Osteoblast (primary cell): Measurements from ENCODE around the gene COX7A2. TPM values are rescaled to one million over a fixed set of nuclear protein-coding genes. Genes with fewer than 3 reads are reported as not detected.

Source experiments
- DNase-seq: peaks from one replicate; pipeline ENCODE4 v3.0.0; 2011; ENCODE audit warnings: low spot score, mixed read lengths; ENCODE audit not compliant: insufficient read length; ENCODE audit errors: missing footprints
- H2AFZ ChIP-seq: 2 replicates; pipeline ENCODE4 v1.6.0; 2011; ENCODE audit warnings: mild to moderate bottlenecking, low read length
- H3K27ac ChIP-seq: 2 replicates; pipeline ENCODE4 v1.5.1; 2011; ENCODE audit warnings: mild to moderate bottlenecking, low read depth, low read length, moderate library complexity
- H3K27me3 ChIP-seq: 2 replicates; pipeline ENCODE4 v1.6.0; 2012; ENCODE audit warnings: mild to moderate bottlenecking, control low read depth, inconsistent platforms, low read length, moderate library complexity; ENCODE audit not compliant: insufficient read depth
- H3K36me3 ChIP-seq: 2 replicates; pipeline ENCODE4 v1.5.1; 2011; ENCODE audit warnings: mild to moderate bottlenecking, low read length, control low read depth, moderate library complexity; ENCODE audit not compliant: insufficient read depth
- H3K4me1 ChIP-seq: 2 replicates; pipeline ENCODE4 v1.5.1; 2011; ENCODE audit warnings: mild to moderate bottlenecking, low read length, control low read depth, moderate library complexity; ENCODE audit not compliant: insufficient read depth
- H3K4me2 ChIP-seq: 2 replicates; pipeline ENCODE4 v1.6.0; 2011; ENCODE audit warnings: mild to moderate bottlenecking, low read length; ENCODE audit not compliant: insufficient read depth
- H3K4me3 ChIP-seq: fragments of 200-600 bp; sonication (generic); 3 replicates; pipeline ENCODE4 v1.5.1; 2012; ENCODE audit warnings: mild to moderate bottlenecking, low read length, inconsistent platforms; ENCODE audit not compliant: insufficient read depth
- H3K79me2 ChIP-seq: 2 replicates; pipeline ENCODE4 v1.6.0; 2012; ENCODE audit warnings: mild to moderate bottlenecking, low read length, control low read depth, inconsistent platforms; ENCODE audit not compliant: insufficient read depth
- H3K9me3 ChIP-seq: 2 replicates; pipeline ENCODE4 v1.5.1; 2011; ENCODE audit warnings: low read depth, low read length, control low read depth
- H4K20me1 ChIP-seq: 2 replicates; pipeline ENCODE4 v1.6.0; 2012; ENCODE audit warnings: mild to moderate bottlenecking, low read length, control low read depth; ENCODE audit not compliant: insufficient read depth
- total RNA-seq: library from RNA; depleted of rRNA; stranded (reverse); fragments of >200 nt; gene quantifications from 2 replicates; pipeline ENCODE4 v1.2.3, GENCODE V29; 2012
- TF ChIP-seq, protein P1 (sequence below): IDR thresholded peaks from 2 replicates; pipeline ENCODE4 v1.5.1; 2011; ENCODE audit warnings: mild to moderate bottlenecking, low read depth, low read length, moderate library complexity; ENCODE audit errors: extremely low read depth

COX7A2 gene
- total RNA-seq, 1 donor = 72.0 TPM

GRCh38 chr6:75213732-75214131 lies 29.9 kb downstream of the COX7A2 start:
- Histone ChIP-seq H3K79me2 (no peaks in the 10 kb centered on the region), H2AFZ (no peak overlapping the region), H3K4me2 (no peak overlapping the region), H3K36me3 (no peaks in the 10 kb centered on the region), H3K27me3 (no peaks in the 10 kb centered on the region), H3K27ac (no peak overlapping the region), H3K4me1 (peaks cover 25% of the 10 kb centered on the region), H3K4me3 (no peak overlapping the region), H4K20me1 (no peaks in the 10 kb centered on the region), H3K9me3 (no peaks in the 10 kb centered on the region)
- TF ChIP-seq, protein P1, sequence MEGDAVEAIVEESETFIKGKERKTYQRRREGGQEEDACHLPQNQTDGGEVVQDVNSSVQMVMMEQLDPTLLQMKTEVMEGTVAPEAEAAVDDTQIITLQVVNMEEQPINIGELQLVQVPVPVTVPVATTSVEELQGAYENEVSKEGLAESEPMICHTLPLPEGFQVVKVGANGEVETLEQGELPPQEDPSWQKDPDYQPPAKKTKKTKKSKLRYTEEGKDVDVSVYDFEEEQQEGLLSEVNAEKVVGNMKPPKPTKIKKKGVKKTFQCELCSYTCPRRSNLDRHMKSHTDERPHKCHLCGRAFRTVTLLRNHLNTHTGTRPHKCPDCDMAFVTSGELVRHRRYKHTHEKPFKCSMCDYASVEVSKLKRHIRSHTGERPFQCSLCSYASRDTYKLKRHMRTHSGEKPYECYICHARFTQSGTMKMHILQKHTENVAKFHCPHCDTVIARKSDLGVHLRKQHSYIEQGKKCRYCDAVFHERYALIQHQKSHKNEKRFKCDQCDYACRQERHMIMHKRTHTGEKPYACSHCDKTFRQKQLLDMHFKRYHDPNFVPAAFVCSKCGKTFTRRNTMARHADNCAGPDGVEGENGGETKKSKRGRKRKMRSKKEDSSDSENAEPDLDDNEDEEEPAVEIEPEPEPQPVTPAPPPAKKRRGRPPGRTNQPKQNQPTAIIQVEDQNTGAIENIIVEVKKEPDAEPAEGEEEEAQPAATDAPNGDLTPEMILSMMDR = no peak
- DNase-seq = no peak

- Histone ChIP-seq H2AFZ (no peak overlapping the region), H3K4me3 (no peak overlapping the region), H3K79me2 (no peaks in the 10 kb centered on the region), H3K9me3 (no peaks in the 10 kb centered on the region), H4K20me1 (no peaks in the 10 kb centered on the region), H3K27me3 (no peaks in the 10 kb centered on the region), H3K27ac (no peak overlapping the region), H3K4me1 (peaks cover 31% of the 10 kb centered on the region), H3K4me2 (no peak overlapping the region), H3K36me3 (no peaks in the 10 kb centered on the region)
- DNase-seq = no peak
- TF ChIP-seq, protein P1 = no peak
Measured at GRCh38 chr6:75213112-75213511, 30.5 kb downstream of the COX7A2 start.

GRCh38 chr6:75211920-75212590 lies 31.5 kb downstream of the COX7A2 start:
- Histone ChIP-seq H3K36me3 (no peaks in the 10 kb centered on the region), H3K4me2 (peak overlapping the region; percentile 27), H3K27me3 (no peaks in the 10 kb centered on the region), H3K4me1 (peaks cover 26% of the 10 kb centered on the region), H2AFZ (no peak overlapping the region), H3K27ac (no peak overlapping the region), H3K79me2 (no peaks in the 10 kb centered on the region), H3K4me3 (no peak overlapping the region), H4K20me1 (no peaks in the 10 kb centered on the region), H3K9me3 (no peaks in the 10 kb centered on the region)
- DNase-seq = no peak
- TF ChIP-seq, protein P1 = no peak

GRCh38 chr6:75210885-75211739 lies 32.5 kb downstream of the COX7A2 start:
- Histone ChIP-seq H3K79me2 (no peaks in the 10 kb centered on the region), H3K9me3 (no peaks in the 10 kb centered on the region), H3K27ac (no peak overlapping the region), H3K4me2 (peak overlapping the region; percentile 25), H3K4me1 (peaks cover 22% of the 10 kb centered on the region), H3K36me3 (no peaks in the 10 kb centered on the region), H3K27me3 (no peaks in the 10 kb centered on the region), H3K4me3 (no peak overlapping the region), H2AFZ (no peak overlapping the region), H4K20me1 (no peaks in the 10 kb centered on the region)
- peak; percentile 69 for DNase-seq
- TF ChIP-seq, protein P1 = peak; percentile 80
